Measurements from ENCODE around the gene BYSL.
A peak's percentile ranks its signal among the peaks of the same experiment; 100 is the strongest.
"Not testable (repeated sequence)": the region's sequence is repeated elsewhere in the genome, so short reads cannot be mapped to it uniquely, and the experiment has no call there.

Gene BYSL

GRCh38 chr6:41942067-41942851 lies 21.0 kb downstream of the BYSL start:
- DNase-seq, result peak; percentile 86

GRCh38 chr6:41942882-41943281 lies 21.6 kb downstream of the BYSL start:
- not testable (repeated sequence) for DNase-seq

- DNase-seq, result no peak
These were observed 22.2 kb downstream of the BYSL start for GRCh38 chr6:41943456-41943855.

GRCh38 chr6:41947581-41948220 lies 26.4 kb downstream of the BYSL start:
- no peak for DNase-seq

GRCh38 chr6:41954668-41955067 lies 33.4 kb downstream of the BYSL start:
- DNase-seq, result no peak

GRCh38 chr6:41955412-41955811 lies 34.1 kb downstream of the BYSL start:
- DNase-seq, result no peak

GRCh38 chr6:41957117-41957516 lies 35.8 kb downstream of the BYSL start:
- DNase-seq, result no peak

GRCh38 chr6:41958022-41958856 lies 36.9 kb downstream of the BYSL start:
- no peak for DNase-seq

- DNase-seq, result no peak
These were observed 38.7 kb downstream of the BYSL start for GRCh38 chr6:41960028-41960427.

GRCh38 chr6:41963371-41963770 lies 42.1 kb downstream of the BYSL start:
- no peak for DNase-seq

- no peak for DNase-seq
These were observed 43.0 kb downstream of the BYSL start for GRCh38 chr6:41964201-41964887.

GRCh38 chr6:41965429-41966213 lies 44.3 kb downstream of the BYSL start:
- no peak for DNase-seq

GRCh38 chr6:41966214-41966920 lies 45.1 kb downstream of the BYSL start:
- DNase-seq, result no peak

- DNase-seq, result peak; percentile 64
These were observed 45.6 kb downstream of the BYSL start for GRCh38 chr6:41966961-41967311.

GRCh38 chr6:41967312-41968287 lies 46.3 kb downstream of the BYSL start:
- peak; percentile 55 for DNase-seq

- DNase-seq, result peak; percentile 85
These were observed 49.1 kb downstream of the BYSL start for GRCh38 chr6:41970436-41970846.

- DNase-seq, result no peak
These were observed 51.5 kb downstream of the BYSL start for GRCh38 chr6:41972826-41973225.

- no peak for DNase-seq
These were observed 53.1 kb downstream of the BYSL start for GRCh38 chr6:41974281-41974825.

GRCh38 chr6:41975276-41975675 lies 54.0 kb downstream of the BYSL start:
- no peak for DNase-seq

Data from HCEC 1CT (cell line).